Neural progenitor cell (in vitro differentiated cells): ENCODE data around the gene CPEB2. TPM values are rescaled to one million over a fixed set of nuclear protein-coding genes. Genes with fewer than 3 reads are reported as not detected.
"Not testable (repeated sequence)": the region's sequence is repeated elsewhere in the genome, so short reads cannot be mapped to it uniquely, and the experiment has no call there.

Experiments used
- DNase-seq: peaks from one replicate; pipeline ENCODE4 v3.0.0-alpha.2; 2016; ENCODE audit warnings: low spot score
- H2AFZ ChIP-seq: fragments of 200-600 bp; sonication (generic); replicated peaks from 2 replicates; pipeline ENCODE4 v1.6.1; 2016; ENCODE audit warnings: antibody characterized with exemption
- H3F3A ChIP-seq: fragments of 200-600 bp; sonication (generic); 2 replicates; pipeline ENCODE4 v1.6.1; 2016; ENCODE audit warnings: antibody characterized with exemption, low read depth
- H3K27ac ChIP-seq: fragments of 200-600 bp; sonication (generic); 2 replicates; pipeline ENCODE4 v1.5.1; 2016; ENCODE audit warnings: mild to moderate bottlenecking
- H3K27me3 ChIP-seq: fragments of 200-600 bp; sonication (generic); 2 replicates; pipeline ENCODE4 v1.6.1; 2016; ENCODE audit warnings: mild to moderate bottlenecking, moderate library complexity
- H3K36me3 ChIP-seq: fragments of 200-600 bp; sonication (generic); 2 replicates; pipeline ENCODE4 v1.5.1; 2016
- H3K4me1 ChIP-seq: fragments of 200-600 bp; sonication (generic); 2 replicates; pipeline ENCODE4 v1.6.1; 2016; ENCODE audit warnings: mixed run types
- H3K4me2 ChIP-seq: fragments of 200-600 bp; sonication (generic); 2 replicates; pipeline ENCODE4 v1.6.1; 2016
- H3K4me3 ChIP-seq: fragments of 200-600 bp; sonication (generic); 2 replicates; pipeline ENCODE4 v1.5.1; 2016
- H3K79me2 ChIP-seq: fragments of 200-600 bp; sonication (generic); 2 replicates; pipeline ENCODE4 v1.6.1; 2016; ENCODE audit warnings: low read depth
- H3K9ac ChIP-seq: fragments of 200-600 bp; sonication (generic); 2 replicates; pipeline ENCODE4 v1.6.1; 2016
- H3K9me3 ChIP-seq: fragments of 200-600 bp; sonication (generic); 2 replicates; pipeline ENCODE4 v1.5.1; 2016; ENCODE audit warnings: low read depth
- H4K20me1 ChIP-seq: fragments of 200-600 bp; sonication (generic); 2 replicates; pipeline ENCODE4 v1.6.1; 2016; ENCODE audit warnings: low read depth
- H3K27ac Mint-ChIP-seq: 3 replicates; pipeline ENCODE4 v1.8.0; 2021; ENCODE audit warnings: mixed read lengths
- H3K27me3 Mint-ChIP-seq: 2 replicates; pipeline ENCODE4 v1.8.0; 2022; ENCODE audit warnings: low read depth, mild to moderate bottlenecking, inconsistent platforms, moderate library complexity, mixed read lengths; ENCODE audit not compliant: insufficient read depth
- H3K36me3 Mint-ChIP-seq: 3 replicates; pipeline ENCODE4 v1.8.0; 2021; ENCODE audit warnings: mixed read lengths
- H3K4me1 Mint-ChIP-seq: 3 replicates; pipeline ENCODE4 v1.8.0; 2021; ENCODE audit warnings: mixed read lengths
- H3K4me3 Mint-ChIP-seq: 3 replicates; pipeline ENCODE4 v1.8.0; 2021; ENCODE audit warnings: mild to moderate bottlenecking, moderate library complexity, mixed read lengths
- H3K9me3 Mint-ChIP-seq: 3 replicates; pipeline ENCODE4 v1.8.0; 2020; ENCODE audit warnings: mixed read lengths
- EZH2 ChIP-seq: fragments of 200-600 bp; sonication (generic); IDR thresholded peaks from 2 replicates; pipeline ENCODE4 v1.6.1; 2017; ENCODE audit warnings: antibody characterized with exemption, mild to moderate bottlenecking, moderate library complexity
- EZH2phosphoT487 ChIP-seq: fragments of 200-600 bp; sonication (generic); IDR thresholded peaks from 2 replicates; pipeline ENCODE4 v1.6.1; 2017; ENCODE audit warnings: antibody characterized with exemption
- total RNA-seq: library from RNA; depleted of rRNA; stranded (reverse); fragments of >200 nt; gene quantifications from 2 replicates; pipeline ENCODE4 v1.2.3, GENCODE V29; 2015; ENCODE audit warnings: low replicate concordance
- TF ChIP-seq, protein P1 (sequence below): fragments of 200-600 bp; sonication (generic); IDR thresholded peaks from 2 replicates; pipeline ENCODE4 v1.5.1; 2017; ENCODE audit warnings: antibody characterized with exemption, mild to moderate bottlenecking

The CPEB2 gene
- total RNA-seq, 1 donor from 2014 or later, result 1.9 TPM

DNA sequence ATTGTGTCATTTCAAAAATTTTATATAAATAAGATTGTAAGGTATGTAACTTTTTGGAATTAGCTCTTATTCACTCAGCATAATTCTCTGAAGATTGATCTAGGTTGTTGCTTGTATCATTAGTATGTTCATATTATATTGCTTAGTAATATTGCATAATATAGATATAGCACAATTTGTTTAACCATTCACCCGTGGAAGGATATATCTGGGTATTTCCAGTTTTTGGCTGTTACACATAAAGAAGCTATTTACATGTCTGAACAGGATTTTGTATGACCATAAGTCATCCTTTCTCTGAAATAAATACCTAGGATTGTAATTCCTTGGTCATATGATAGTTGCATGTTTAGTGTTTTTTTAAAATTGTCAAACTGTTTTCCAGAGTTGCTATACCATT is 82.5 kb downstream of the CPEB2 start:
- Histone ChIP-seq H3K9ac (no peak overlapping the region), H3K4me3 (no peak overlapping the region), H4K20me1 (no peaks in the 10 kb centered on the region), H3K27me3 (no peaks in the 10 kb centered on the region), H3K4me2 (no peak overlapping the region), H3K36me3 (no peaks in the 10 kb centered on the region), H3K79me2 (no peaks in the 10 kb centered on the region), H3F3A (no peaks in the 10 kb centered on the region), H3K9me3 (no peaks in the 10 kb centered on the region), H3K4me1 (no peaks in the 10 kb centered on the region), H2AFZ (no peak overlapping the region), H3K27ac (no peak overlapping the region)
- H3K36me3 Mint-ChIP-seq, result no peaks in the 10 kb centered on the region
- no peak overlapping the region for H3K27ac Mint-ChIP-seq
- H3K4me1 Mint-ChIP-seq, result no peaks in the 10 kb centered on the region
- no peak for DNase-seq
- no peak overlapping the region for H3K4me3 Mint-ChIP-seq
- TF ChIP-seq EZH2, result no peak
- TF ChIP-seq, protein P1, sequence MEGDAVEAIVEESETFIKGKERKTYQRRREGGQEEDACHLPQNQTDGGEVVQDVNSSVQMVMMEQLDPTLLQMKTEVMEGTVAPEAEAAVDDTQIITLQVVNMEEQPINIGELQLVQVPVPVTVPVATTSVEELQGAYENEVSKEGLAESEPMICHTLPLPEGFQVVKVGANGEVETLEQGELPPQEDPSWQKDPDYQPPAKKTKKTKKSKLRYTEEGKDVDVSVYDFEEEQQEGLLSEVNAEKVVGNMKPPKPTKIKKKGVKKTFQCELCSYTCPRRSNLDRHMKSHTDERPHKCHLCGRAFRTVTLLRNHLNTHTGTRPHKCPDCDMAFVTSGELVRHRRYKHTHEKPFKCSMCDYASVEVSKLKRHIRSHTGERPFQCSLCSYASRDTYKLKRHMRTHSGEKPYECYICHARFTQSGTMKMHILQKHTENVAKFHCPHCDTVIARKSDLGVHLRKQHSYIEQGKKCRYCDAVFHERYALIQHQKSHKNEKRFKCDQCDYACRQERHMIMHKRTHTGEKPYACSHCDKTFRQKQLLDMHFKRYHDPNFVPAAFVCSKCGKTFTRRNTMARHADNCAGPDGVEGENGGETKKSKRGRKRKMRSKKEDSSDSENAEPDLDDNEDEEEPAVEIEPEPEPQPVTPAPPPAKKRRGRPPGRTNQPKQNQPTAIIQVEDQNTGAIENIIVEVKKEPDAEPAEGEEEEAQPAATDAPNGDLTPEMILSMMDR, result no peak
- no peak for TF ChIP-seq EZH2phosphoT487
- peaks cover 2% of the 10 kb centered on the region for H3K27me3 Mint-ChIP-seq
- peaks cover 13% of the 10 kb centered on the region for H3K9me3 Mint-ChIP-seq

DNA sequence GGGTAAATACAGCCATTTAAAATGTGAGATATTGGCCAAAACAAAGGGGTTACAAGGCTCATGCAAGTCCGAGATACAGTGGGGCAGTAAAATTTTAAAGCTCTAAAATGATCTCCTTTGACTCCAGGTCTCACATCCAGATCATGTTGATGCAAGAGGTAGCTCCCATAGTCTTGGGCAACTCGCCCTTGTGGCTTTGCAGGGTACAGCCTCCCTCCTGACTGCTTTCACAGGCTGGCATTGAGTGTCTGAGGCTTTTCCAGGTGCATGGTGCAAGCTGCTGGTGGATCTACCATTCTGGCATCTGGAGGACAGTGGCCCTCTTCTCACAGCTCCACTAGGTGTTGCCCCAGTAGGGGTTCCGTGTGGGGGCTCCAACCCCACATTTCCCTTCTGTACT is 83.5 kb downstream of the CPEB2 start:
- not testable (repeated sequence) for H3K27me3 Mint-ChIP-seq, H3F3A ChIP-seq, H3K36me3 Mint-ChIP-seq, H3K27ac Mint-ChIP-seq, H3K36me3 ChIP-seq, H3K9me3 ChIP-seq, H3K4me2 ChIP-seq, H3K27ac ChIP-seq, H3K9ac ChIP-seq, H3K27me3 ChIP-seq, H3K4me3 Mint-ChIP-seq, H3K4me1 Mint-ChIP-seq, H3K79me2 ChIP-seq, DNase-seq, H3K4me1 ChIP-seq, H4K20me1 ChIP-seq, H2AFZ ChIP-seq, H3K4me3 ChIP-seq
- peaks cover 13% of the 10 kb centered on the region for H3K9me3 Mint-ChIP-seq

DNA sequence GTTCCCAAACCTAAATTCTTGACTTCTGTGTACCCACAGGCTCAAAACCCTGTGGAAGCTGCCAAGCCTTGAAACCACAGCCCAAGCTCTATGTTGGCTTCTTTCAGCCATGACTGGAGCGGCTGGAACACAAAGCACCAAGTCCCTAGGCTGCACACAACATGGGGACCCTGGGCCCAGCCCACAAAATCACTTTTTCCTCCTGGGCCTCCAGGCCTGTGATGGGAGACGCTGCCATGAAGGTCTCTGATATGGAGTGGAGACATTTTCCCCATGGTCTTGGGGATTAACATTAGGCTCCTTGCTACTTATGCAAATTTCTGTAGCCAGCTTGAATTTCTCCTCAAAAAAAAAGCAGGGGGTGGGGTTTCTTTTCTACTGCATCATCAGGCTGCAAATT is 84.0 kb downstream of the CPEB2 start:
- H3K79me2 ChIP-seq, DNase-seq, H3K4me2 ChIP-seq, H3K4me1 ChIP-seq, H3K9ac ChIP-seq, H3K27ac Mint-ChIP-seq, H3K4me3 Mint-ChIP-seq, H3K36me3 ChIP-seq, H3K27me3 ChIP-seq, H3F3A ChIP-seq, H3K4me1 Mint-ChIP-seq, H4K20me1 ChIP-seq, H3K4me3 ChIP-seq, H3K27ac ChIP-seq, H3K9me3 ChIP-seq, H3K36me3 Mint-ChIP-seq, H2AFZ ChIP-seq, H3K27me3 Mint-ChIP-seq: not testable (repeated sequence)
- peaks cover 13% of the 10 kb centered on the region for H3K9me3 Mint-ChIP-seq

DNA sequence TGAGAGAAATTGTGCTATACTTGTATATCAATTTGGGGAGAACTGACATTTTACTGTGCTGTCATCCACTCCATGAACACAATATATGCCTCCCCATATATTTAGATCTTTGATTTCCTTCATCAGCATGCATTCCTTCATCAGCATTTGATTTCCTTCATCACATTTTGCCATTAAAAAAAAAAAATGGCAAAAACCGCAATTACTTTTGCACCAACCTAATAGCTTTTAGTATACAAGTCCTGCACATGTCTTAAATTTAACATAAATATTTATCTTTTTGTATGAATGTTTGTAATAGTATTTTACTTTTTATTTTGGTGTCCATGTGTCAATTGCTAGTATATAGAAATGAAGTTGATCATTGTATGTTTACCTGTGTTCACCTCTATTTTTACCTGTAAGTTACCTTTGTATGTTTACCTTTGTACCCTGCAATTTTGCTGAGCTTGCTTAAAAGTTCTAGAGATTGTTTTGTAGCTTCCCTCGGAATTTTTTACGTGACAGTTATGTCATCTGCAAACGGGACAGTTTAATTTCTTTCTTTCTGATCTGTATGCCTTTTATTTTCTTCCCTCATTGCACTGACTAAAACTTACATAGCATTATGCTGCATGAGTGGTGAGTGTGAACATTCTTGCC is 86.2 kb downstream of the CPEB2 start:
- Histone ChIP-seq H3K9ac (no peak overlapping the region), H4K20me1 (no peaks in the 10 kb centered on the region), H3K4me3 (no peak overlapping the region), H3K79me2 (no peaks in the 10 kb centered on the region), H3K27ac (no peak overlapping the region), H3K4me2 (no peak overlapping the region), H2AFZ (no peak overlapping the region), H3K4me1 (no peaks in the 10 kb centered on the region), H3K27me3 (no peaks in the 10 kb centered on the region), H3K36me3 (no peaks in the 10 kb centered on the region), H3F3A (no peaks in the 10 kb centered on the region), H3K9me3 (no peaks in the 10 kb centered on the region)
- Mint-ChIP-seq H3K4me1 (no peaks in the 10 kb centered on the region), H3K27ac (no peak overlapping the region), H3K27me3 (peaks cover 2% of the 10 kb centered on the region), H3K9me3 (peaks cover 13% of the 10 kb centered on the region), H3K4me3 (no peak overlapping the region), H3K36me3 (no peaks in the 10 kb centered on the region)
- TF ChIP-seq EZH2phosphoT487 (no peak), EZH2 (no peak)
- TF ChIP-seq, protein P1, result no peak
- no peak for DNase-seq
